Lower leg skin (tissue), 4 donors: ENCODE data around the gene MLYCD. TPM values are rescaled to one million over a fixed set of nuclear protein-coding genes. Genes with fewer than 3 reads are reported as not detected.
"Not testable (repeated sequence)": the region's sequence is repeated elsewhere in the genome, so short reads cannot be mapped to it uniquely, and the experiment has no call there.

Source experiments
- DNase-seq, 2 donors: peaks; one replicate each; pipeline ENCODE4 v3.0.0-alpha.2; 2019; ENCODE audit warnings: low spot score in 2 of 2
- H3K4me3 ChIP-seq: fragments of 200-600 bp; sonication (generic); 2 replicates; pipeline ENCODE4 v1.5.1; 2017; ENCODE audit warnings: mild to moderate bottlenecking, low read depth; ENCODE audit not compliant: poor library complexity, severe bottlenecking
- POLR2A ChIP-seq, 2 donors: fragments of 450-650 bp; IDR thresholded peaks; one replicate each; pipeline ENCODE4 v1.6.1; 2016 to 2017; ENCODE audit warnings: antibody characterized with exemption in 2 of 2, mild to moderate bottlenecking in 1 of 2, moderate library complexity in 1 of 2
- WGBS, 2 donors: methylation state at CpG; one replicate each; pipeline ENCODE4 v1.1.5; 2018; 5-methylcytosine and 5-hydroxymethylcytosine counted together
- intact Hi-C: fragments of 100-400 bp; cut with DNase I; formaldehyde crosslinking; loops from one replicate; pipeline ENCODE4 v1.15.0; 2023; ENCODE audit warnings: low total_unique reads
- total RNA-seq, 4 donors: library from RNA; depleted of rRNA; stranded (reverse); fragments of >200 nt; gene quantifications; one replicate each; pipeline ENCODE4 v1.1.0, GENCODE V29; 2016
- TF ChIP-seq, protein P1 (sequence below), 3 donors: fragments of 450-650 bp; IDR thresholded peaks; one replicate each; pipeline ENCODE4 v1.5.1; 2016; ENCODE audit warnings: antibody characterized with exemption in 3 of 3, mild to moderate bottlenecking in 3 of 3, moderate library complexity in 2 of 3

Gene MLYCD
- total RNA-seq, 4 donors from 2014 or later: 3.8 to 8.8 (median 5.2) TPM

DNA sequence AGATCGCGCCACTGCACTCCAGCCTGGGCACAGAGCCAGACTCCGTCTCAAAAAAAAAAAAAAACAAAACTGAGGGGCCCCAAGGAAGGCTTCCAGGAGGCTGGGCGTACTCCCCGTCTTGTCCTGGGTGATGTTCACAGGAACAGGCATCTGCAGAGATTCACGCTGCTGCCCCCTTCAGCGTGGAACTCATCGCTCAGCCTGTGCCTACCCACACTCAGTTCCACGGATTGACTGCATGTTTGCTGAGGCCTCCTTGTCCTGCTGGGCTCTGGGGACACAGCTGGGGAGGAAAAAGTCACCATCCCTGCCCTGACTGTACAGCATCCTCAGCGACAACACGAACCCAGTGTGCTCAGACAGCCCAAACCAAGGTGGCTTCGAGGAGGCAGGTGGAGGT is 41.2 kb downstream of the MLYCD start:
- intact Hi-C loops: no loop called here
- TF ChIP-seq POLR2A (IDR thresholded peaks at IDR 0.05): no peak
- TF ChIP-seq, protein P1, sequence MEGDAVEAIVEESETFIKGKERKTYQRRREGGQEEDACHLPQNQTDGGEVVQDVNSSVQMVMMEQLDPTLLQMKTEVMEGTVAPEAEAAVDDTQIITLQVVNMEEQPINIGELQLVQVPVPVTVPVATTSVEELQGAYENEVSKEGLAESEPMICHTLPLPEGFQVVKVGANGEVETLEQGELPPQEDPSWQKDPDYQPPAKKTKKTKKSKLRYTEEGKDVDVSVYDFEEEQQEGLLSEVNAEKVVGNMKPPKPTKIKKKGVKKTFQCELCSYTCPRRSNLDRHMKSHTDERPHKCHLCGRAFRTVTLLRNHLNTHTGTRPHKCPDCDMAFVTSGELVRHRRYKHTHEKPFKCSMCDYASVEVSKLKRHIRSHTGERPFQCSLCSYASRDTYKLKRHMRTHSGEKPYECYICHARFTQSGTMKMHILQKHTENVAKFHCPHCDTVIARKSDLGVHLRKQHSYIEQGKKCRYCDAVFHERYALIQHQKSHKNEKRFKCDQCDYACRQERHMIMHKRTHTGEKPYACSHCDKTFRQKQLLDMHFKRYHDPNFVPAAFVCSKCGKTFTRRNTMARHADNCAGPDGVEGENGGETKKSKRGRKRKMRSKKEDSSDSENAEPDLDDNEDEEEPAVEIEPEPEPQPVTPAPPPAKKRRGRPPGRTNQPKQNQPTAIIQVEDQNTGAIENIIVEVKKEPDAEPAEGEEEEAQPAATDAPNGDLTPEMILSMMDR (IDR thresholded peaks at IDR 0.05): no peak
- 65 to 72% methylated on average over 11 to 12 of the region's 12 CpGs for WGBS, 2 donors
- DNase-seq: no peak
- H3K4me3 ChIP-seq: no peak overlapping the region

DNA sequence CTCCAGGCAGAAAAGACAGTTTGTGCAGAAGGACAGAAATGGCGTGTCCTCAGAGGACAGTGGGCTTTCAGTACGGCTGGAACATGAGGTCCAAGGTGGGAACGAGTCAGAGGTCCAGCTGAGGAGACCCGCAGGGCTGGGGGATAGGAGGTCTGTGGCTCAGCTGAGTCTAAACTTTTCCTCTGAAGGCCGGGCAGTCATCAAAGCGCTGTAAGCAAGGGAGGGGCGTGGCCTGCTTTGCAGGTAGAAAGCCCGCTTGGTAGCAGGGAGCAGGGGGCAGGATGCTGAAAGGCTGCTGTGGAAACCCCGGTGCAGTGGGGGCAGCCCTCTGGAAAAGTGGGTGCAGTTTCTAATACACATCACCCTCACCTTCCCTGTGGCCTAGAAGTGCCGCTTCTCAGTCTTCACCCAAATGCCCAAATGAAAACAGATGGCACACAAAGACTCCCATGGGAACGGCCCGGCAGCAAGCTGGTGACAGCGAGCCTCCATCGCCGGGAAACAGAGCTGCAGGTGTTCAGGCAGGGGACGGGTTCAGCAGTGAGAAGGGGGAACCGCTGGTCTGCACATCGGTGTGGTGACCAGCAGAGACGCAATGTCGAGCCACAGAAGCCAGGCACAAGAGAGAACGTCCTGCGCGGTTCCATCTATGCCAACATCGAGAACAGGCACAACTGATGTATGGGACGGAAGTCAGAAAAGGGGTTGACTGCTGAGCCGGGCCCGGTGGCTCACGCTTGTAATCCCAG is 41.9 kb downstream of the MLYCD start:
- H3K4me3 ChIP-seq: no peak overlapping the region
- intact Hi-C loops: no loop called here
- no peak for DNase-seq
- WGBS, 2 donors: 82 to 87% methylated on average over 28 of the region's 28 CpGs
- TF ChIP-seq POLR2A (IDR thresholded peaks at IDR 0.05): no peak
- TF ChIP-seq, protein P1 (IDR thresholded peaks at IDR 0.05): no peak

DNA sequence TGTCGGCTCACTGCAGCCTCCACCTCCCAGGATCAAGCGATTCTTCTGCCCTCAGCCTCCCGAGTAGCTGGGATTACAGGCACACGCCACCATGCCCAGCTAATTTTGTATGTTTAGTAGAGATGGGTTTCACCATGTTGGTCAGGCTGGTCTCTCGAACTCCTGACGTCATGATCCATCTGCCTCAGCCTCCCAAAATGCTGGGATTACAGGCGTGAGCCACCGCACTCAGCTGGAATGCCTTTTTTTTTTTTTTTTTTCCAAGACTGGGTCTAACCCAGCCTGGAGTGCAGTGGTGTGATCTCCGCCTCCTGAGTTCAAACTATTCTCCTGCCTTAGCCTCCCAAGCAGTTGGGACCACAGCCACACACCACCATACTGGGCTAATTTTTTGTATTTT is 42.6 kb downstream of the MLYCD start:
- DNase-seq, H3K4me3 ChIP-seq, intact Hi-C loops: not testable (repeated sequence)
- WGBS, 2 donors: 96 to 98% methylated on average over 8 to 9 of the region's 9 CpGs

DNA sequence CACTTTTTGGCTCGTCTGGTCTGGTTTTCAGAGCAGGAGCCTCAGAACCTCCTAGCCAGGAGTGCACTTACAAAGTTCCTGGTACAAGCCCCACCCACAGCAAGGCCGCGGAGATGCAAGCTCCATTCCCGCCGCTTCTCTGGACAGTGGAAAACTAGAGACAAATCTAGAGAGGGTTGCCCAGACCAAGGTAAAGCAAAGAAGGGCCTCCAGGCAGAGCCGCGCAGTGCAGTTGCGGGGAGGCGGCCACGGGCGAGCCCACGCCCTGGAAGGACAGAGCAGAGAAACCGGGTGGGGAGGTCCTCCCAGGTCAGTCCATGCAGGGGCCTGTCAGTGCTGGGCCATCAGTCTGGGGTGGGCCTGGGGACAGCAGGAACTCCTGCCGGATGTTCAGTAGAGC is 43.2 kb downstream of the MLYCD start:
- intact Hi-C loops: no loop called here
- TF ChIP-seq, protein P1 (IDR thresholded peaks at IDR 0.05): no peak
- TF ChIP-seq POLR2A (IDR thresholded peaks at IDR 0.05): no peak
- H3K4me3 ChIP-seq: no peak overlapping the region
- DNase-seq: no peak
- WGBS, 2 donors: 86 to 92% methylated on average over 14 of the region's 14 CpGs

DNA sequence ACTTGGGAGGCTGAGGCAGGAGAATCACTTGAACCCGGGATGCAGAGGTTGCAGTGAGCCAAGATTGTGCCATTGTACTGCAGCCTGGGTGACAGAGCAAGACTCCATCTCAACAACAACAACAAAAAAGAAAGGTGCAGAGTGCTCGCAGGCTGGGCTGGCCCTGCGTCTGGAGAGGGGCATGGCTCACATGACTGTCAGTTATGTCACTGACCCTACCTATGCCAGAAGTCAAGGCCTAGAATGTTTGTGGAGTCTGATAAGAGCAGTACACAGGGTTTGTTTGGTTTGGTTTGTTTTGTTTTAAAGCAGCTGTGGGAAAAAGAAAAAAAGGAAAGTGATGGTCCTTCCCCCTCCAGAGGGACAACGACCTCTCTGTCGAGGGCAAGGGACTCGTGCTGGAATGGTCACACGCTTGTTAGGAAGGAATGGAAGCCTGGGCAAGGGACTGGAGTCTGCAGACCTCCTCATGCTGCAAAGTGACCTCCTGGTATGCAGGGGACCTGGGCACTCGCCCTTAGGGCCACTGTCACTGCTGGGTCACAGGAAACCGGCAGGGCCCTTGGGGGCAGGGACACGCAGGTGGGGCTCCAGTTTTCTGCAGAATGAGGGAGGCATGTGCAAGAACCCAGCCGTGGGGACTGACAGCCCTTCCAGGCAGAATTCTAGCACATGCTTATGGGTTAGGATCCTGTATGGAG is 44.0 kb downstream of the MLYCD start:
- intact Hi-C loops: no loop called here
- no peak for TF ChIP-seq POLR2A (IDR thresholded peaks at IDR 0.05)
- TF ChIP-seq, protein P1 (IDR thresholded peaks at IDR 0.05): peak in 1 of 3 donors; percentile 97
- no peak for DNase-seq
- H3K4me3 ChIP-seq: no peak overlapping the region
- WGBS, 2 donors: 81 to 82% methylated on average over 11 of the region's 11 CpGs

DNA sequence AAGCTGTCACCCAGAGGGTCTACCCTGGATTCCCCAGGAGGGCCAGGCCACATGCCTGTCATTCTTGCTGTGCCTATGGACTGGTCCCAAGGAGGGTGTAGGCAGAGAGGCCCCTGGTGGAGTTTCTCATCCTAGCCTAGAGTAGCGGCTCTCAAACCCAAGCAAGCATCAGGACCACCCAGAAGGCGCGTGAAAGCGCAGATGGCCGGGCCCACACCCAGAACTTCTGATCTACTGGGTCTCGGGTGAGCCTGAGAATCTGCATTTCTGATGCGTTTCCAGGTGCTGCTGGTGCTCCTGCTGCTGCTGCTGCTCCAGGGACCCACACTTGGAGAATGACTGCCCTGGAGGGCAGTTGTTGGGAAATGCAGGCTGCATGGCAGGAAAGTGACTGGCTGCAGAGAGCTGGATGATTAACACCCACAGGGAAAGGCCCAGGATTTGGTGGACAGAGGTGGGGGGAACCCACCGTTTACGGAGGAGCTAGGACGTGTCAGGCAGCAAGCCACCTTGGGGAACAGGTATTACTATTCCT is 44.7 kb downstream of the MLYCD start:
- TF ChIP-seq POLR2A (IDR thresholded peaks at IDR 0.05): no peak
- TF ChIP-seq, protein P1 (IDR thresholded peaks at IDR 0.05): no peak
- intact Hi-C loops: no loop called here
- 82 to 87% methylated on average over 9 to 10 of the region's 10 CpGs for WGBS, 2 donors
- no peak for DNase-seq
- H3K4me3 ChIP-seq: no peak overlapping the region
